Omental fat pad (tissue), 4 donors: Measurements from ENCODE around the gene SIGMAR1. TPM values are rescaled to one million over a fixed set of nuclear protein-coding genes. Genes with fewer than 3 reads are reported as not detected.

Source experiments
- ATAC-seq: fragments of 150-250 bp; one replicate; pipeline ENCODE4 v1.9.1; 2016; ENCODE audit warnings: mild to moderate bottlenecking, moderate library complexity; ENCODE audit not compliant: low FRiP score
- DNase-seq: peaks from one replicate; pipeline ENCODE4 v3.0.0-alpha.2; 2019; ENCODE audit warnings: low spot score
- CTCF ChIP-seq, 3 donors: fragments of 450-650 bp; IDR thresholded peaks; one replicate each; pipeline ENCODE4 v1.5.1; 2016 to 2017; ENCODE audit warnings: antibody characterized with exemption in 3 of 3, mild to moderate bottlenecking in 3 of 3, moderate library complexity in 2 of 3
- small RNA-seq: library from RNA; depleted of rRNA; stranded (forward); fragments of <200 nt; gene quantifications from one replicate; pipeline ENCODE3, GENCODE V24; 2016
- total RNA-seq, 4 donors: library from RNA; depleted of rRNA; stranded (reverse); fragments of >200 nt; gene quantifications; one replicate each; pipeline ENCODE4 v1.1.0, GENCODE V29; 2016

Gene SIGMAR1
- total RNA-seq, 4 donors from 2014 or later, result 72.9 to 88.6 (median 73.2) TPM

- no peak for TF ChIP-seq CTCF (IDR thresholded peaks at IDR 0.05)
- ATAC-seq (no peak), DNase-seq (no peak)
Observed at GRCh38 chr9:34585946-34586669, 51.5 kb downstream of the SIGMAR1 start.

GRCh38 chr9:34584970-34585369, 52.6 kb downstream of the SIGMAR1 start:
- no peak for DNase-seq
- no peak for ATAC-seq
- TF ChIP-seq CTCF (IDR thresholded peaks at IDR 0.05), result no peak

Small RNAs within 50 kb of the gene (small RNA-seq; reads per million reads assigned to genes)
- not detected for gene CCL27

Other genes with a start within 250 kb of the SIGMAR1 start
- 10 to 100 TPM in 3 of 4 donors, 1 to 10 TPM in 1; 6.7 to 16.4 (median 13.6) TPM for gene FAM219A, start 179.2 kb downstream of the SIGMAR1 start, total RNA-seq
- not detected for gene DNAI1, start 179.0 kb downstream of the SIGMAR1 start, total RNA-seq
- not detected for gene ENHO, start 114.8 kb downstream of the SIGMAR1 start, total RNA-seq
- 10 to 100 TPM; 41.9 to 81.5 (median 60.4) TPM for gene CNTFR, start 48.1 kb downstream of the SIGMAR1 start, total RNA-seq
- gene RPP25L, start 25.7 kb downstream of the SIGMAR1 start, total RNA-seq, result 10 to 100 TPM; 13.3 to 28.1 (median 23.1) TPM
- 10 to 100 TPM; 46.5 to 93.8 (median 75.0) TPM for gene DCTN3, start 17.3 kb downstream of the SIGMAR1 start, total RNA-seq
- gene ARID3C, start 8.7 kb downstream of the SIGMAR1 start, total RNA-seq, result not detected
- 10 to 100 TPM; 17.2 to 53.3 (median 32.7) TPM for gene GALT, start 8.9 kb upstream of the SIGMAR1 start, total RNA-seq
- 10 to 100 TPM; 13.3 to 49.3 (median 23.1) TPM for gene IL11RA, start 14.4 kb upstream of the SIGMAR1 start, total RNA-seq
- not detected for gene CCL27, start 24.9 kb upstream of the SIGMAR1 start, total RNA-seq
- gene CCL19, start 53.5 kb upstream of the SIGMAR1 start, total RNA-seq, result not detected
- 10 to 100 TPM; 30.0 to 59.2 (median 57.5) TPM for gene CCL21, start 72.3 kb upstream of the SIGMAR1 start, total RNA-seq